ENCODE measurements around the gene RNF41. TPM values are rescaled to one million over a fixed set of nuclear protein-coding genes. Genes with fewer than 3 reads are reported as not detected.

RNF41 gene
- total RNA-seq, 6 experiments from 2014 or later = 10.6 to 23.0 (median 12.3) TPM

- peaks cover 12 to 67% (median 31%) of the 10 kb centered on the region in 4 donors for H3K36me3 ChIP-seq
- DNase-seq (no peak), ATAC-seq (no peak)
- H3K27ac ChIP-seq = no peak overlapping the region
- intact Hi-C loops (cut with DNase I) = no loop called here
- WGBS (ENCODE audit: insufficient coverage, low coverage, low lambda C conversion rate, missing lambda C conversion rate) = 96% methylated on average over 5 of the region's 6 CpGs
- no peak overlapping the region for H3K4me3 ChIP-seq
- H3K27me3 ChIP-seq = no peaks in the 10 kb centered on the region
- no peak for TF ChIP-seq POLR2A (IDR thresholded peaks at IDR 0.05)
- TF ChIP-seq CTCF (IDR thresholded peaks at IDR 0.05) = no peak
- H3K9me3 ChIP-seq = no peaks in the 10 kb centered on the region
- H3K4me1 ChIP-seq = no peaks in the 10 kb centered on the region
Observed at GRCh38 chr12:56208006-56208405, 13.7 kb downstream of the RNF41 start.

GRCh38 chr12:56206452-56207166, 15.1 kb downstream of the RNF41 start:
- peak; percentile 82 to 85 (median 84) for ATAC-seq
- DNase-seq = peak in 2 of 3 donors; percentile 45 to 57
- Histone ChIP-seq H3K4me1 (peaks cover 0 to 7% (median 0%) of the 10 kb centered on the region in 4 donors), H3K36me3 (peaks cover 5 to 54% (median 27%) of the 10 kb centered on the region in 4 donors), H3K27me3 (no peaks in the 10 kb centered on the region), H3K9me3 (no peaks in the 10 kb centered on the region), H3K27ac (no peak overlapping the region), H3K4me3 (no peak overlapping the region)
- intact Hi-C loops (cut with DNase I) = no loop called here
- 55% methylated on average over 8 of the region's 14 CpGs for WGBS (ENCODE audit: insufficient coverage, low coverage, low lambda C conversion rate, missing lambda C conversion rate)
- TF ChIP-seq POLR2A (IDR thresholded peaks at IDR 0.05) (no peak), CTCF (IDR thresholded peaks at IDR 0.05) (peak; percentile 44 to 62 (median 52))

GRCh38 chr12:56205445-56205844, 16.3 kb downstream of the RNF41 start:
- Histone ChIP-seq H3K4me1 (peaks cover 0 to 7% (median 0%) of the 10 kb centered on the region in 4 donors), H3K36me3 (peaks cover 5 to 44% (median 26%) of the 10 kb centered on the region in 4 donors), H3K27me3 (no peaks in the 10 kb centered on the region), H3K9me3 (no peaks in the 10 kb centered on the region), H3K4me3 (no peak overlapping the region), H3K27ac (no peak overlapping the region)
- intact Hi-C loops (cut with DNase I) = no loop called here
- DNase-seq (no peak), ATAC-seq (no peak)
- no peak for TF ChIP-seq CTCF (IDR thresholded peaks at IDR 0.05)
- TF ChIP-seq POLR2A (IDR thresholded peaks at IDR 0.05) = no peak

- no peak for TF ChIP-seq POLR2A (IDR thresholded peaks at IDR 0.05)
- no peak for TF ChIP-seq CTCF (IDR thresholded peaks at IDR 0.05)
- ATAC-seq = no peak
- H3K36me3 ChIP-seq = peaks cover 0 to 33% (median 17%) of the 10 kb centered on the region in 4 donors
Observed at GRCh38 chr12:56204275-56204674, 17.4 kb downstream of the RNF41 start.

More at GRCh38 chr12:56204275-56204674, 17.4 kb downstream of the RNF41 start:
- Histone ChIP-seq H3K27ac (no peak overlapping the region), H3K4me3 (no peak overlapping the region), H3K27me3 (no peaks in the 10 kb centered on the region), H3K9me3 (no peaks in the 10 kb centered on the region), H3K4me1 (peaks cover 0 to 7% (median 0%) of the 10 kb centered on the region in 4 donors)
- intact Hi-C loops (cut with DNase I) = no loop called here
- DNase-seq = no peak

Data from right lobe of liver (tissue), 6 donors.